Measurements from ENCODE around the gene TAP1.

Gene TAP1

DNA sequence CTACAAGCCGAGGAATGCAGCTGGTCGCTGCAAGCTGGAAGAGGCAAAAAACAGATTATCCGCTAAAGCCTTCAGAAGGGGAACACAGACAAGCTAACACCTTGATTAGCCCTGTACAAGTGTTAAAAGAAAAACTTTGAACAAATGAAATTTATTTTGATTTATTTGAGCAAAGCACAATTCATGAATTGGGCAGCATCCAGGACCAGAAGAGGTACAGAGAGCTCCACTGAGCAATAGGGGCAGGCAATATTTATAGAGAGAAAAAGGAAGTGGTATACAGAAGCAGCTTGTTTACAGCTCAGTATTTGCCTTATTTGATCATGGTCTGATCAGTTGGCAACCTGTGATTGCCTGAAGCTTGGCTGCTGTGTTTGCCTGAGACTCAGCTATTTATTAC lies 54.3 kb downstream of the TAP1 start:
- in situ Hi-C loops (cut with HindIII; ENCODE audit: low pct_unique_long_range_greater_than_20kb, low sequenced_read_pairs), result no loop called here
- no peak for DNase-seq (ENCODE audit: low read depth in 1 of 2, low spot score in 1 of 2)
- no peak for TF ChIP-seq JUND (IDR thresholded peaks at IDR 0.05; ENCODE audit: low read depth)

DNA sequence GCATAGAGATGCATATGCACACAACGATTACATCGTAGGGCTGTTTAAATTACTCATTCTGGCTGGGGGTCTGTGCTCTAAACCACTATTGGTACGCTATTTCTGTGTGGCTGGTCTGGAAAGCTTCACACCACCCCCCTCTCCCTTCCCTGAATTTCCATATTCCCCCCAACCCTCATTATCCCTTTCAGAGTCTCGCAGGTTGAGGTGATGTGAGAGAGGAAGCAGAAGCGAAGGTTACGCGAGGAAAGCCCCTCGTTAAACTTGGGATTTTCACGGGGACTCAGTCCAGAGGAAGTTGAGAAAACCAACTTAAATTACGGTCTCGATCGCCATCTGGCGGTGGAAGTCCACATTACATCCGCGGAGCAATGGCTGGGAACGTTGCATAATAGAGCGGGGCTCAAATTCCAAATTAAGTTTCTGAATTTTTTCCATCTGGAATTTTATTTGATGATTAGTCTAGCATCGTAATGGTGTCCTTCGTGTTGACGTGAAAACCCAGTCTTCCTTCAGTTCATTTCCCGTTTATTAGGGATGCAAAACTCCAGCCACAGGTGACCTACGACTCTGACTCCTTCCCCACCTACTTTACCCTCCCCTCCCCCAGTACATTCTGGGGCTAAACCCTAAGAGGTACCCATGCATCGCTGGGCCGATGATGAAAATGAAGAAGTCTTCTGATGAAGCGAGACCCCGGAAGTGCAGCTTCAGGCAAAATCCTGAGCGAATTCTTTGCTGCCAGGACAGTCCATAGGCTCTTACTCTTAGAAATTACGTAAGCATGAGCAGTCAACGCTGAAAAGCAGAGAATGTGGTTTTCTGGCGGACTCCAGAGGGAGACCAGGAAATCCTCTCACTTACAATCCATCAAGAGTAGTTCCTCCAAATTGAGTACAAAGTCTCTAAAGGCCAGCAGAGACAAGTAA lies 56.4 kb downstream of the TAP1 start:
- no peak for TF ChIP-seq JUND (IDR thresholded peaks at IDR 0.05; ENCODE audit: low read depth)
- in situ Hi-C loops (cut with HindIII; ENCODE audit: low pct_unique_long_range_greater_than_20kb, low sequenced_read_pairs), result no loop called here
- peak; percentile 32 to 60 for DNase-seq (ENCODE audit: low read depth in 1 of 2, low spot score in 1 of 2)

Measured in T47D (cell line).